ENCODE data around the gene HOXB2.

The HOXB2 gene

GRCh38 chr17:48552466-48553189, 7.7 kb upstream of the HOXB2 start:
- H3K36me3 ChIP-seq (ENCODE audit: control insufficient read depth in 2 of 2, insufficient read depth in 1 of 2, low read length in 2 of 2): peaks cover 15 to 51% of the 10 kb centered on the region in 2 experiments

More at GRCh38 chr17:48552466-48553189, 7.7 kb upstream of the HOXB2 start:
- ChIA-PET POLR2A (interaction anchor here (1.0 kb wide), 1 partner anchor 11 kb away, joined by 3 read pairs; no protein-coding TSS in a partner anchor), CTCF (interaction anchor here (0.7 kb wide), 1 partner anchor 225 kb away, joined by 3 read pairs; no protein-coding TSS in a partner anchor)
- Histone ChIP-seq H3K9me3 (ENCODE audit: control insufficient read depth, insufficient read depth, low read depth, low read length) (no peaks in the 10 kb centered on the region), H3K4me1 (ENCODE audit: control insufficient read depth, insufficient read depth, low read length) (peaks cover 55% of the 10 kb centered on the region), H3K27ac (ENCODE audit: extremely low read depth, low read depth, low read length) (no peak overlapping the region), H3K4me3 (ENCODE audit: low read depth, low read length) (no peak overlapping the region)
- TF ChIP-seq ZSCAN23 (tag by site-specific recombination; IDR thresholded peaks at IDR 0.05): no peak
- no peak for TF ChIP-seq ZBTB7A (tag by site-specific recombination; IDR thresholded peaks at IDR 0.05; ENCODE audit: low read depth)
- TF ChIP-seq WT1 (tag by site-specific recombination; IDR thresholded peaks at IDR 0.05): no peak
- no peak for TF ChIP-seq ZNF174 (tag by site-specific recombination; IDR thresholded peaks at IDR 0.05)
- peak; percentile 92 for TF ChIP-seq MYNN (tag by site-specific recombination; IDR thresholded peaks at IDR 0.05; ENCODE audit: borderline replicate concordance)
- no peak for TF ChIP-seq ZNF146 (tag by site-specific recombination; IDR thresholded peaks at IDR 0.05)
- TF ChIP-seq ZNF677 (tag by site-specific recombination; IDR thresholded peaks at IDR 0.05): peak; percentile 90
- no peak for TF ChIP-seq ZNF449 (tag by site-specific recombination; IDR thresholded peaks at IDR 0.05)
- TF ChIP-seq ZBTB17 (tag by site-specific recombination; IDR thresholded peaks at IDR 0.05): no peak
- 0 out of 2 replicates have a peak, but pooled peaks have one; percentile 48 for TF ChIP-seq IKZF3 (tag by site-specific recombination; IDR thresholded peaks at IDR 0.05)
- no peak for TF ChIP-seq ZNF513 (tag by site-specific recombination; IDR thresholded peaks at IDR 0.05)
- peak; percentile 13; the same call in 1 of the 2 replicates for TF ChIP-seq PRDM10 (tag by site-specific recombination; IDR thresholded peaks at IDR 0.05)
- no peak for TF ChIP-seq ZNF335 (tag by site-specific recombination; conservative IDR thresholded peaks at IDR 0.05)
- no peak for TF ChIP-seq ZNF521 (tag by site-specific recombination; IDR thresholded peaks at IDR 0.05)
